GM12878 (cell line): ENCODE measurements around the gene WEE2. TPM values are rescaled to one million over a fixed set of nuclear protein-coding genes. Genes with fewer than 3 reads are reported as not detected.

Source experiments
- ATAC-seq: fragments of 200-7000 bp; cut with Tn5 transposase; 3 replicates; pipeline ENCODE4 v1.9.1; 2020; ENCODE audit warnings: mild to moderate bottlenecking, moderate library complexity
- BruUV-seq: library from RNA; stranded (reverse); fragments of 400-500 nt; replicated peaks from 2 replicates; lab custom pipeline; 2021; lab: Mats Ljungman, UMichigan
- CTCF ChIA-PET: fragments of 300-600 bp; sonication (Branson Sonifier 250); formaldehyde crosslinking; extraction: SDS; loops from one replicate; lab custom pipeline; 2021; ENCODE audit warnings: inconsistent platforms; lab: Yijun Ruan, JAX
- POLR2A ChIA-PET: fragments of 350-600 bp; formaldehyde crosslinking; extraction: SDS; loops from one replicate; lab custom pipeline; 2021; ENCODE audit warnings: inconsistent platforms; lab: Charles Lee
- RAD21 ChIA-PET: fragments of 300-600 bp; sonication (Branson Sonifier 250); formaldehyde crosslinking; loops from one replicate; lab custom pipeline; 2023; ENCODE audit warnings: antibody characterized with exemption; ENCODE audit not compliant: unreplicated experiment; lab: Charles Lee
- SMC1A ChIA-PET: fragments of 300-600 bp; sonication (Branson Sonifier 250); formaldehyde crosslinking; loops from one replicate; lab custom pipeline; 2023; ENCODE audit not compliant: unreplicated experiment, uncharacterized antibody; lab: Charles Lee
- DNase-seq: peaks from one replicate; pipeline ENCODE4 v3.0.0-alpha.2; 2011; ENCODE audit warnings: low read depth, low spot score
- FAIRE-seq: peaks from 3 replicates; lab custom pipeline; 2011; peaks lifted over from hg19 to GRCh38; lab: Jason Lieb, UNC
- H2AFZ ChIP-seq: 2 replicates; pipeline ENCODE4 v1.6.0; 2011; ENCODE audit warnings: low read depth, low read length, control low read depth; ENCODE audit not compliant: control insufficient read depth
- H3K27ac ChIP-seq: 2 replicates; pipeline ENCODE4 v1.5.1; 2011; ENCODE audit warnings: control low read depth; ENCODE audit not compliant: control insufficient read depth, insufficient read depth
- H3K27me3 ChIP-seq, 2 experiments: replicated peaks in 1 of 2; 2 replicates each; pipeline versions ENCODE4 v1.6.0 to v1.6.1; 2011; ENCODE audit warnings: low read length in 1 of 2; ENCODE audit not compliant: control insufficient read depth in 2 of 2, insufficient read depth in 2 of 2
- H3K36me3 ChIP-seq, 2 experiments: 2 replicates each; pipeline ENCODE4 v1.5.1; 2011; ENCODE audit warnings: low read length in 1 of 2; ENCODE audit not compliant: control insufficient read depth in 2 of 2, insufficient read depth in 2 of 2
- H3K4me1 ChIP-seq: 2 replicates; pipeline ENCODE4 v1.6.1; 2011; ENCODE audit warnings: mild to moderate bottlenecking, low read length, moderate library complexity, mixed read lengths; ENCODE audit not compliant: control insufficient read depth, insufficient read depth
- H3K4me2 ChIP-seq: 2 replicates; pipeline ENCODE4 v1.6.0; 2011; ENCODE audit warnings: control low read depth; ENCODE audit not compliant: control insufficient read depth, insufficient read depth
- H3K4me3 ChIP-seq: fragments of 200-600 bp; sonication (generic); 2 replicates; pipeline ENCODE4 v1.5.1; 2016
- H3K79me2 ChIP-seq: 2 replicates; pipeline ENCODE4 v1.6.0; 2011; ENCODE audit warnings: low read length; ENCODE audit not compliant: control insufficient read depth, insufficient read depth
- H3K9ac ChIP-seq: 2 replicates; pipeline ENCODE4 v1.8.0; 2011; ENCODE audit warnings: low read length, control low read depth, mixed read lengths; ENCODE audit not compliant: control insufficient read depth, insufficient read depth
- H3K9me3 ChIP-seq: replicated peaks from 3 replicates; pipeline ENCODE4 v1.5.1; 2011; ENCODE audit warnings: mild to moderate bottlenecking, low read length; ENCODE audit not compliant: control insufficient read depth, insufficient read depth
- H4K20me1 ChIP-seq: 2 replicates; pipeline ENCODE4 v1.6.0; 2011; ENCODE audit not compliant: control insufficient read depth, insufficient read depth
- MEF2A ChIP-seq: IDR thresholded peaks from 2 replicates; pipeline ENCODE4 v1.6.1; 2011; ENCODE audit warnings: low read depth, mild to moderate bottlenecking, low read length, moderate library complexity; ENCODE audit not compliant: insufficient read depth
- RAD51 ChIP-seq: fragments of 450-650 bp; IDR thresholded peaks from 2 replicates; pipeline ENCODE4 v1.6.1; 2016; ENCODE audit warnings: moderate library complexity, mild to moderate bottlenecking, inconsistent platforms
- SPI1 ChIP-seq: IDR thresholded peaks from 2 replicates; pipeline ENCODE4 v1.6.1; 2011; ENCODE audit warnings: low read depth, mild to moderate bottlenecking, low read length, moderate library complexity, borderline replicate concordance; ENCODE audit not compliant: insufficient read depth
- WRNIP1 ChIP-seq: IDR thresholded peaks from 2 replicates; pipeline ENCODE4 v1.6.1; 2011; ENCODE audit warnings: low read depth, low read length, improper control_type of control experiment, borderline replicate concordance
- ZNF24 ChIP-seq: fragments of 450-650 bp; IDR thresholded peaks from 2 replicates; pipeline ENCODE4 v1.6.1; 2017; ENCODE audit warnings: antibody characterized with exemption, mild to moderate bottlenecking
- WGBS: methylation state at CpG from one replicate; pipeline ENCODE4 v1.1.6; 2016; ENCODE audit warnings: low lambda C conversion rate; ENCODE audit not compliant: insufficient replicate concordance, insufficient coverage; ENCODE audit errors: missing lambda C conversion rate; 5-methylcytosine and 5-hydroxymethylcytosine counted together
- in situ Hi-C: fragments of 300-500 bp; cut with MboI; formaldehyde crosslinking; loops from 9 replicates; pipeline ENCODE4 v1.14.3; 2018; ENCODE audit warnings: mixed read lengths
- intact Hi-C: fragments of 100-400 bp; cut with micrococcal nuclease; formaldehyde crosslinking; loops from one replicate; pipeline ENCODE4 v1.14.2; 2022; ENCODE audit not compliant: unreplicated experiment
- polyA plus RNA-seq, 11 experiments: library from polyadenylated mRNA; depleted of rRNA in 4 of 11; unstranded in 6 of 11; stranded (reverse) in 5 of 11; fragments of >200 nt; fragmentation: Nextera tagmentation in 4 of 11; fragmentation: Illumina TruSeq in 1 of 11; extraction: Ambion mirVana in 4 of 11; extraction: Trizol in 1 of 11; gene quantifications; 1 replicate in 1 of 11; 2 replicates in 10 of 11; pipeline versions ENCODE4 v1.2.1 to v1.2.3, GENCODE V29; 2011 to 2016; ENCODE audit warnings: inconsistent platforms in 2 of 11, missing spikeins in 2 of 11, low read depth in 1 of 11
- total RNA-seq, 4 experiments: library from RNA; depleted of rRNA in 3 of 4; stranded (reverse); fragments of >200 nt in 3 of 4; fragmentation: Illumina TruSeq in 1 of 4; extraction: Trizol in 1 of 4; gene quantifications; 2 replicates each; pipeline versions ENCODE4 v1.2.1 to v1.2.3, GENCODE V29; 2013 to 2021
- TF ChIP-seq, protein P1 (sequence below): fragments of 450-650 bp; IDR thresholded peaks from 2 replicates; pipeline ENCODE4 v1.6.1; 2017; ENCODE audit warnings: antibody characterized with exemption, mild to moderate bottlenecking, moderate library complexity
- TF ChIP-seq, protein P2 (sequence below): IDR thresholded peaks from 2 replicates; pipeline ENCODE4 v1.6.1; 2011; ENCODE audit warnings: mild to moderate bottlenecking, low read depth, low read length, moderate library complexity; ENCODE audit not compliant: insufficient replicate concordance

The WEE2 gene
- total and polyA plus RNA-seq, 10 of the 15 experiments (the other 5 are each of a cell fraction or from before 2014, with no cell fraction given) = 0.02 to 0.03 (median 0.03) TPM; not detected in 7

GRCh38 chr7:141660259-141660658 lies 47.9 kb upstream of the WEE2 start (continued):
- TF ChIP-seq, protein P1, sequence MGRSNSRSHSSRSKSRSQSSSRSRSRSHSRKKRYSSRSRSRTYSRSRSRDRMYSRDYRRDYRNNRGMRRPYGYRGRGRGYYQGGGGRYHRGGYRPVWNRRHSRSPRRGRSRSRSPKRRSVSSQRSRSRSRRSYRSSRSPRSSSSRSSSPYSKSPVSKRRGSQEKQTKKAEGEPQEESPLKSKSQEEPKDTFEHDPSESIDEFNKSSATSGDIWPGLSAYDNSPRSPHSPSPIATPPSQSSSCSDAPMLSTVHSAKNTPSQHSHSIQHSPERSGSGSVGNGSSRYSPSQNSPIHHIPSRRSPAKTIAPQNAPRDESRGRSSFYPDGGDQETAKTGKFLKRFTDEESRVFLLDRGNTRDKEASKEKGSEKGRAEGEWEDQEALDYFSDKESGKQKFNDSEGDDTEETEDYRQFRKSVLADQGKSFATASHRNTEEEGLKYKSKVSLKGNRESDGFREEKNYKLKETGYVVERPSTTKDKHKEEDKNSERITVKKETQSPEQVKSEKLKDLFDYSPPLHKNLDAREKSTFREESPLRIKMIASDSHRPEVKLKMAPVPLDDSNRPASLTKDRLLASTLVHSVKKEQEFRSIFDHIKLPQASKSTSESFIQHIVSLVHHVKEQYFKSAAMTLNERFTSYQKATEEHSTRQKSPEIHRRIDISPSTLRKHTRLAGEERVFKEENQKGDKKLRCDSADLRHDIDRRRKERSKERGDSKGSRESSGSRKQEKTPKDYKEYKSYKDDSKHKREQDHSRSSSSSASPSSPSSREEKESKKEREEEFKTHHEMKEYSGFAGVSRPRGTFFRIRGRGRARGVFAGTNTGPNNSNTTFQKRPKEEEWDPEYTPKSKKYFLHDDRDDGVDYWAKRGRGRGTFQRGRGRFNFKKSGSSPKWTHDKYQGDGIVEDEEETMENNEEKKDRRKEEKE = no peak
- no peak for TF ChIP-seq ZNF24
- no peak for TF ChIP-seq WRNIP1
- TF ChIP-seq, protein P2, sequence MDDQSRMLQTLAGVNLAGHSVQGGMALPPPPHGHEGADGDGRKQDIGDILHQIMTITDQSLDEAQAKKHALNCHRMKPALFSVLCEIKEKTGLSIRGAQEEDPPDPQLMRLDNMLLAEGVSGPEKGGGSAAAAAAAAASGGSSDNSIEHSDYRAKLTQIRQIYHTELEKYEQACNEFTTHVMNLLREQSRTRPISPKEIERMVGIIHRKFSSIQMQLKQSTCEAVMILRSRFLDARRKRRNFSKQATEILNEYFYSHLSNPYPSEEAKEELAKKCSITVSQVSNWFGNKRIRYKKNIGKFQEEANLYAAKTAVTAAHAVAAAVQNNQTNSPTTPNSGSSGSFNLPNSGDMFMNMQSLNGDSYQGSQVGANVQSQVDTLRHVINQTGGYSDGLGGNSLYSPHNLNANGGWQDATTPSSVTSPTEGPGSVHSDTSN = no peak

- Histone ChIP-seq H3K9ac (no peak overlapping the region), H4K20me1 (no peaks in the 10 kb centered on the region), H3K4me3 (no peak overlapping the region), H3K79me2 (no peaks in the 10 kb centered on the region), H3K27ac (peak overlapping the region; percentile 25; the same call in 1 of the 2 replicates), H3K36me3 (peaks cover 13 to 23% of the 10 kb centered on the region in 2 experiments), H2AFZ (no peak overlapping the region), H3K9me3 (no peaks in the 10 kb centered on the region), H3K4me2 (no peak overlapping the region), H3K27me3 (no peaks in the 10 kb centered on the region), H3K4me1 (peaks cover 6% of the 10 kb centered on the region)
- POLR2A ChIA-PET = interaction anchor here (1.2 kb wide), 1 partner anchor 16 kb away, joined by 8 read pairs; no protein-coding TSS in a partner anchor
- DNase-seq (no peak), FAIRE-seq (no peak), ATAC-seq (no peak)
- in situ Hi-C loops = no loop called here
- no TSS peak for BruUV-seq
- no peak for TF ChIP-seq MEF2A
- no peak for TF ChIP-seq SPI1
- no peak for TF ChIP-seq RAD51
- SMC1A ChIA-PET = interaction anchor here (2.1 kb wide), 1 partner anchor 12 kb away, joined by 9 read pairs; no protein-coding TSS in a partner anchor
- intact Hi-C loops = no loop called here
- RAD21 ChIA-PET = no interaction called here
- 63% methylated on average over 6 of the region's 6 CpGs for WGBS
- CTCF ChIA-PET = interaction anchor here (1.4 kb wide), 1 partner anchor 8 kb away, joined by 4 read pairs; no protein-coding TSS in a partner anchor
These were observed 44.9 kb upstream of the WEE2 start for GRCh38 chr7:141663081-141663849.
